Measurements from ENCODE around the gene TBC1D21. TPM values are rescaled to one million over a fixed set of nuclear protein-coding genes. Genes with fewer than 3 reads are reported as not detected.
"Not testable (repeated sequence)": the region's sequence is repeated elsewhere in the genome, so short reads cannot be mapped to it uniquely, and the experiment has no call there.

The TBC1D21 gene
- polyA plus RNA-seq, 1 donor from 2014 or later, result not detected

DNA sequence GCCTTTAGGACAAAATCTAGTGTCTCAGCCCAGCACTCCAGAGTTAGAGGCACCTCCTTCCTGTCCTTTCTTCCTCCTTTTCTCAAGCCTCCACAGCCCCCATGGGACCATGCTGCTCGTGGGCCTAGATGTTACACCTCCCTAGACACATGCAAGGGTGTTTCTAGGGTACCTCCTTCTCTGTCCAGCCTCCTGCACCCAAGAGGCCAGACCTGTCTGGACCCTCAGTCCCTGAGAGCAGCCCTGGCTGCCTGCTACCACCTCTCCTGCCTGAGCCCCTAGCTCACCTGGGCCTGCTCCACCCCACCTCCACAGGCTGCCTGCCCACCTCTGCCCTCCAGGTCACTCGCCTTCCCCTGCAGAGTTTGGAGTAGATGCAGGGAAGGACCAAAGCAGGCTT is 58.1 kb downstream of the TBC1D21 start:
- H3K4me3 Mint-ChIP-seq, result peak overlapping the region in 1 of 4 donors; percentile 31
- H3K27ac Mint-ChIP-seq, result peak overlapping the region in 1 of 3 donors; percentile 9
- H3K36me3 Mint-ChIP-seq, result no peaks in the 10 kb centered on the region
- H3K27me3 Mint-ChIP-seq, result peaks cover 11% of the 10 kb centered on the region
- H3K4me1 Mint-ChIP-seq, result peaks cover 0 to 6% (median 5%) of the 10 kb centered on the region in 3 donors
- no peaks in the 10 kb centered on the region for H3K9me3 Mint-ChIP-seq

GRCh38 chr15:73932381-73933191 is 59.2 kb downstream of the TBC1D21 start:
- no peak overlapping the region for H3K4me3 Mint-ChIP-seq
- H3K27ac Mint-ChIP-seq, result no peak overlapping the region
- no peaks in the 10 kb centered on the region for H3K9me3 Mint-ChIP-seq
- H3K4me1 Mint-ChIP-seq, result peaks cover 0 to 8% (median 5%) of the 10 kb centered on the region in 3 donors
- H3K36me3 Mint-ChIP-seq, result no peaks in the 10 kb centered on the region
- peaks cover 11% of the 10 kb centered on the region for H3K27me3 Mint-ChIP-seq

DNA sequence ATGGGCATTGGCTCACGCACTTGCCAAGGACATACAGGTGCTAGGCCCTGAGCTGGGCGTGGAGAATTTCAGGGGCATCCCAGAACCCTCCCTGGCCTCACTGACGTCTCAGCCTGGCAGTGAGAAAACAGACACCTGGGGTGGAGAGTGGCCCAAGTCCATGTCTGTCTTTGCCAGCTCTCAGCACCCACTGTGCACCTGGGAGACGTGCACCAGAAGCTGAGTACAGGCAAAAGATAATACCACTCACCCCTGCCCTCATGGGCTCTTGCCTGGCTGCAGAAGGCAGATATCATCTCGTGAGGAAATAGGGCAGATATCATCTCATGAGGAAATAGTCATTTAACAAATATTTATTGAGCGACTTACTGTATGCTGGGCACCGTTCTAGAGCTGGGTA is 60.9 kb downstream of the TBC1D21 start:
- H3K9me3 Mint-ChIP-seq, result no peaks in the 10 kb centered on the region
- H3K4me3 Mint-ChIP-seq, result no peak overlapping the region
- H3K36me3 Mint-ChIP-seq, result no peaks in the 10 kb centered on the region
- peaks cover 6% of the 10 kb centered on the region for H3K27me3 Mint-ChIP-seq
- H3K4me1 Mint-ChIP-seq, result peaks cover 0 to 5% (median 2%) of the 10 kb centered on the region in 3 donors
- H3K27ac Mint-ChIP-seq, result no peak overlapping the region

GRCh38 chr15:73935547-73935946 is 62.2 kb downstream of the TBC1D21 start:
- Mint-ChIP-seq H3K9me3 (no peaks in the 10 kb centered on the region), H3K4me1 (peaks cover 0 to 5% (median 2%) of the 10 kb centered on the region in 3 donors), H3K27ac (no peak overlapping the region), H3K4me3 (no peak overlapping the region), H3K36me3 (no peaks in the 10 kb centered on the region), H3K27me3 (peaks cover 6% of the 10 kb centered on the region)

- Mint-ChIP-seq H3K27ac (no peak overlapping the region), H3K9me3 (no peaks in the 10 kb centered on the region), H3K36me3 (no peaks in the 10 kb centered on the region), H3K4me1 (peaks cover 0 to 5% (median 2%) of the 10 kb centered on the region in 3 donors), H3K27me3 (peaks cover 4% of the 10 kb centered on the region), H3K4me3 (no peak overlapping the region)
Measured at GRCh38 chr15:73936181-73936580, 62.8 kb downstream of the TBC1D21 start.

DNA sequence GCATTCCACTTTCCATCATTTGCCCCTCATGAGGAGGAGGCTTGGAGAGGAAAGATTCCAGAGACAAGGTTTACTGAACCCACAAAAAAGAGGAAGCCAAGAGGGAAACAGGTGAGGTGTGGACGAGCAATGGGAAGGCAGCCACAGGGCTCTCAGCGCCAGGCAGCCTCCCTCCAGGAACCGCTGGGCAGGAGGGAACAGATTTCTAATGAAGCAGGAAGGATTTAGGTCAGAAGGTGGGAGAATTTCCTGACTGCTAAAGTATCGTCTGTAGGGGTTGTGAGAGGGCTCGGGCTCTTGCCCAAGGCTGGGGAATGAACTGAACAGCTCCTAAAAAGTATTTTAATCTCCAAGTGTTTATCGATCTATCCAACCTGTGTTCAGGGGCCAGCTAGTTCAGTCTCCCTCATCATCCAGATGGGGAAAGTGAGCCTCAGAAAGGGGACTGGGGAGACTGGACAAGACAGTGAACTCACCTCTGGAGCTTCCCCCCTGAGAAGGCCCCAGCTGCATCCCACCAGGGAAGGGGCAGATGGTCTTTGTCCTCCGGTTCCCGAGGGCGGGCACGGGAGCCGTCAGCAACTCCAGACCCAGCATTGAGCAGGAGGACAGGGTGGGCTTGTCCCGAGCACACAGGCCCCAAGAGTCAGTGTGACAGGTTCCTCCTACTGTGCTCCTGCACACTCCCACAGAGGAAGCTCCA is 63.4 kb downstream of the TBC1D21 start:
- Mint-ChIP-seq H3K36me3 (no peaks in the 10 kb centered on the region), H3K9me3 (no peaks in the 10 kb centered on the region), H3K4me3 (no peak overlapping the region), H3K4me1 (peaks cover 0 to 2% (median 1%) of the 10 kb centered on the region in 3 donors), H3K27me3 (peaks cover 3% of the 10 kb centered on the region), H3K27ac (no peak overlapping the region)

- no peak overlapping the region for H3K27ac Mint-ChIP-seq
- no peaks in the 10 kb centered on the region for H3K36me3 Mint-ChIP-seq
- peaks cover 3% of the 10 kb centered on the region for H3K27me3 Mint-ChIP-seq
- no peak overlapping the region for H3K4me3 Mint-ChIP-seq
- H3K9me3 Mint-ChIP-seq, result no peaks in the 10 kb centered on the region
- peaks cover 0 to 4% (median 2%) of the 10 kb centered on the region in 3 donors for H3K4me1 Mint-ChIP-seq
Measured at GRCh38 chr15:73937296-73937695, 63.9 kb downstream of the TBC1D21 start.

DNA sequence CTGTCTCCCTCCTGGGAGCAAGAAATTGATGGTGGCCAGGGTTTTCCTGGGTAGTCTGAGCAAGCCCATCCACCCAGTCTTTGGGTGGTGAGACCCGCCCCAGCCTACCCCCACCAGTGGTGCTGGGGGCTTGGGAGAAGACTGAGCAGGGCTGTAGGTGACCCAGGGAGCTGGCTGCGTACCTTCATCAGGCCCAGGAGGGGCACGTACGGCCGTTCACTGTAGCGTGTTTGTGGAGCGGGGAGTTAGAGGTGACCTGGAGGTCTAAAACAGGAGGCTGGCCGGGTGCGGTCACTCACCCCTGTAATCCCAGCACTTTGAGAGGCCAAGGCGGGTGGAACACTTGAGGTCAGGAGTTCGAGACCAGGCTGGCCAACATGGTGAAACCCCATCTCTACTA is 64.4 kb downstream of the TBC1D21 start:
- Mint-ChIP-seq H3K4me1 (peaks cover 0 to 6% (median 4%) of the 10 kb centered on the region in 3 donors), H3K27ac (no peak overlapping the region), H3K36me3 (no peaks in the 10 kb centered on the region), H3K9me3 (no peaks in the 10 kb centered on the region), H3K27me3 (peaks cover 3% of the 10 kb centered on the region), H3K4me3 (no peak overlapping the region)

DNA sequence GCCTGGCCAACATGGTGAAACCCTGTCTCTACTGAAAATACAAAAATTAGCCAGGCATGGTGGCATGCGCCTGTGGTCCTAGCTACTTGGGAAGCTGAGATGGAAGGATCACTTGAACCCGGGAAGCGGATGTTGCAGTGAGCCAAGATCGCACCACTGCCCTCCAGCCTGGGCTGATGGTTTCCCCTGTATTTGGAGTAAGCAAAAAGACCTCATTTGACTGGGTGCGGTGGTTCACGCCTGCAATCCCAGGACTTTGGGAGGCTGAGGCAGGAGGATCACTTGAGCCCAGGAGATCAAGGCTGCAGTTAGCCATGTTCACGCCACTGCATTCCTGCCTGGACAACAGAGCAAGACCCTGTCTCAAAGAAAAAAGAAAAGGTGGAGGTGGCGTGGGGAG is 65.2 kb downstream of the TBC1D21 start:
- not testable (repeated sequence) for H3K27ac Mint-ChIP-seq, H3K36me3 Mint-ChIP-seq, H3K4me1 Mint-ChIP-seq

More for the DNA sequence above, 65.2 kb downstream of the TBC1D21 start:
- H3K9me3 Mint-ChIP-seq, H3K4me3 Mint-ChIP-seq, H3K27me3 Mint-ChIP-seq: not testable (repeated sequence)

Other genes starting within 250 kb of the TBC1D21 start
- 27.1 TPM for gene NPTN, start 240.2 kb upstream of the TBC1D21 start, polyA plus RNA-seq
- not detected for gene CD276, start 189.2 kb upstream of the TBC1D21 start, polyA plus RNA-seq
- not detected for gene INSYN1, start 120.2 kb upstream of the TBC1D21 start, polyA plus RNA-seq
- 0.55 TPM for gene LOXL1, start 52.9 kb downstream of the TBC1D21 start, polyA plus RNA-seq
- gene STOML1, start 118.7 kb downstream of the TBC1D21 start, polyA plus RNA-seq, result 6.6 TPM
- gene PML, start 121.2 kb downstream of the TBC1D21 start, polyA plus RNA-seq, result 43.4 TPM
- not detected for gene GOLGA6A, start 209.0 kb downstream of the TBC1D21 start, polyA plus RNA-seq

Measured in IgD-negative memory B cell (primary cell).